NCI-H774 (cell line): ENCODE measurements around the gene SLMAP.

Source experiments
- DNase-seq: peaks from one replicate; lab custom pipeline; 2025; lab: John Stamatoyannopoulos, UW

SLMAP gene, protein sequence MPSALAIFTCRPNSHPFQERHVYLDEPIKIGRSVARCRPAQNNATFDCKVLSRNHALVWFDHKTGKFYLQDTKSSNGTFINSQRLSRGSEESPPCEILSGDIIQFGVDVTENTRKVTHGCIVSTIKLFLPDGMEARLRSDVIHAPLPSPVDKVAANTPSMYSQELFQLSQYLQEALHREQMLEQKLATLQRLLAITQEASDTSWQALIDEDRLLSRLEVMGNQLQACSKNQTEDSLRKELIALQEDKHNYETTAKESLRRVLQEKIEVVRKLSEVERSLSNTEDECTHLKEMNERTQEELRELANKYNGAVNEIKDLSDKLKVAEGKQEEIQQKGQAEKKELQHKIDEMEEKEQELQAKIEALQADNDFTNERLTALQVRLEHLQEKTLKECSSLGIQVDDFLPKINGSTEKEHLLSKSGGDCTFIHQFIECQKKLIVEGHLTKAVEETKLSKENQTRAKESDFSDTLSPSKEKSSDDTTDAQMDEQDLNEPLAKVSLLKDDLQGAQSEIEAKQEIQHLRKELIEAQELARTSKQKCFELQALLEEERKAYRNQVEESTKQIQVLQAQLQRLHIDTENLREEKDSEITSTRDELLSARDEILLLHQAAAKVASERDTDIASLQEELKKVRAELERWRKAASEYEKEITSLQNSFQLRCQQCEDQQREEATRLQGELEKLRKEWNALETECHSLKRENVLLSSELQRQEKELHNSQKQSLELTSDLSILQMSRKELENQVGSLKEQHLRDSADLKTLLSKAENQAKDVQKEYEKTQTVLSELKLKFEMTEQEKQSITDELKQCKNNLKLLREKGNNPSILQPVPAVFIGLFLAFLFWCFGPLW

GRCh38 chr3:57755741-57756527 lies at the start of gene SLMAP:
Gene SLMAP, plus strand, starts transcription at chr3:57756309. Its CDS starts 1,343 bp downstream, at chr3:57757652.
- peak; percentile 89 for DNase-seq

DNA sequence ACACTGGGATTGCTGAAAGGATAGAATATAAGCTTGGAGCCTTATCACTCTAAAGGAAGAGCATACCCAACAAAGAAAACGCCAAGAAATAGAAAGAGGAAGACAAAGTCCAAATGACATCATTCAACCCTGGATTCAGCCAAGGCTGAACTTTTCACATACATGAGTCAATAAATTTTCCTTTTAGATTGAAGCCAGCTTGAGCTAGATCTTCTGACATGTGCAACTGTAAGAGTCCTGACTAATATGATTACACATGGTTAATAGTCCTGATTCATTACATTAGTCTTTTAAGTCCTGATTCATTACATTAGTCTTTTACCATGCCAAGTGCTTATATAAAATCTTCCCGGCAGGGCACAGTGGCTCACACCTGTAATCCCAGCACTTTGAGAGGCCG lies 49.6 kb upstream of the SLMAP start:
- no peak for DNase-seq

DNA sequence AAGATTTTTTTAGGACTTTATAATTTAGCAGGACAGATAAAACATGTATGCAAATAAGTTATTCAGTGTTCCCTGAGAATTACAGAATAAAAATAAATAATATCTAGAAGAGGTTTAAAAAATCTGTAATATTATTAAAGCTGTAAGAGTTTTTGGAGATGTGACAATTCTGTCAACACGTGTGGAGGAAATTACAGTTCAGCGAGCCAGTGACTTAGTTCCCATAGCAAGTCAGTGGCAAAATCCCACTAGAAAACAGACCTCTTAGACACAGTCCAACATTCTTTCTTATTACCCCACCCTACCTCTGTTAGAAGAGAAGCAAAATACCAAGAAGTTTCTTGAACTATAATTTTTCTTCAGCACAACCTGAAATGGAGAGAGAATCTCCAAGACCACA lies 47.1 kb upstream of the SLMAP start:
- no peak for DNase-seq

GRCh38 chr3:57709559-57709958 lies 46.5 kb upstream of the SLMAP start:
- no peak for DNase-seq

- no peak for DNase-seq
These were observed 40.4 kb upstream of the SLMAP start for GRCh38 chr3:57715686-57716085.

DNA sequence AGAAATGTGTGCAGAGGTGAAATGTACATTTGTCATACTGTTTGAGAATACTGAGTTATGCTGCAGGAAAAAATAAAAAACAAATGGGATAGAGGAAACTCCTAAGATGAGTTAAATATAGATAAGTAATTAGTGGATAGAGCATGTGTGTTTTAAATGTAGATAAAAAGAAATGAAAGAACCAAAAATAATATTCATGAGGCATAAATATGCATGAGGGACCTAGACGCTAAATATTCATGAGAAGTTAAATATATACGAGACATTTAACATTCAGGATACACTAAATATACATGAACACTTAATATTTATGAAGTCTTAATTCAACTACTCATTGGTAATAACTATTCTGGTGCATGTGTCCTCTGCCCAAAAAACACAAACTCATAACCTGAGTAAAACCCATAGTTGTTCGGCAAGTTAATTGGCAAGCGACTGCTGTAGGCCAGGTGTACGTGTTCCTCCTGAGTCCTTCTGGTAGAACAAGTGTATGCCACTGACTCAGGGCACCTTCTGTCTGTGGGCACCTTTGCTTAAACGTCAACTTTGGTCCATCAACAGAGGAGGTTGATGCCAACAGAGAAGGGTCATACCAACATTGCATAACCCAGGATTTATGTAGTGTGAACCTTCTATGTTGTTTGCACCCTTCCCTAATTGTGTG lies 38.8 kb upstream of the SLMAP start:
- DNase-seq = no peak

- DNase-seq = no peak
These were observed 38.0 kb upstream of the SLMAP start for GRCh38 chr3:57718118-57718517.

DNA sequence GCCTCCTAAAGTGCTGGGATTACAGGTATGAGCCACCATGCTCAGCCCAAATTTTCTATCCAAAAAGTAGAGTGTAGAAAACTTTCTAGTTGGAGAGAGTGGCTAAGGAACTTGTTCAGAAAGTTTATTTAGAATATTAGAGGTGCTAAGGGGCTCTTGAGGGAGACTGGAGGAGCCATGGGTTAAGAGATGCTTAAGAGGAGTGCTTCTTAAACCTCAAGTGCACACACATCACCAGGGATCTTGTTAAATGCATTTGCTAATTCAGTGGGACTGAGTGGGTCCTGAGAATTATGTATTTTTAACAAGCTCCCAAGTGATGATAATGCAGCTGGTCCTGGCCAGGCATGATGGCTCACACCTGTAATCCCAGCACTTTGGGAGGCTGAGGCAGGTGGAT lies 29.7 kb upstream of the SLMAP start:
- DNase-seq = no peak

GRCh38 chr3:57727106-57727505 lies 29.0 kb upstream of the SLMAP start:
- no peak for DNase-seq

DNA sequence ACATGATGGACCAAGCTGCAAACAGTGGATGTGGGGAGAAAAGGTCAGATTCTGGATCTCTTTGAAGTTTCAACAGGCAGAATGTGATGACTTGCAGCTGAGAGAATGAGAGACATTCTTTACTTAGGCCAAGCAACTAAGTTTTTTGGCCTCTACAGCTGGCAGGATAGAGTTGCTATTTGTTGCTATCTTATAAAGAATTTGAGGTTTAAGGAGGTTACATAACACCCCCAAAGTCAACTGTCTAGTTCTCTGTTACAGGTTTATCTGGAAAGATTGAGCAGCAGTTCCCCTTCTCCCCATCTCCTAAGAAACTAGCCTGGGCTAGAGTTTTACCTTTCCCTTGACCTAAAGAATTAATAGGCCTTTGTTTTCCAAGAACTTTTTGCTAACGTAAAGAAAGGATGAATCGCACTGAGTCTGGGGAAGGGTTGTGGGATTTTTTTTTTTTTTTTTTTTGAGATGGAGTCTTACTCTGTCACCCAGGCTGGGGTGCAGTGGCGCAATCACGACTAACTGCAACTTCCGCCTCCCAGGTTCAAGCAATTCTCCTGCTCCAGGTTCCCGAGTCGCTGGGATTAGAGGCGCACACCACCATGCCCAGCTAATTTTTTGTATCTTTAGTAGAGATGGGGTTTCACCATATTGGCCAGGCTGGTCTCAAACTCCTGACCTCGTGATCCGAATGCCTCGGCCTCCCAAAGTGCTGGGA lies 26.6 kb upstream of the SLMAP start:
- DNase-seq = no peak

GRCh38 chr3:57730682-57731081 lies 25.4 kb upstream of the SLMAP start:
- no peak for DNase-seq

DNA sequence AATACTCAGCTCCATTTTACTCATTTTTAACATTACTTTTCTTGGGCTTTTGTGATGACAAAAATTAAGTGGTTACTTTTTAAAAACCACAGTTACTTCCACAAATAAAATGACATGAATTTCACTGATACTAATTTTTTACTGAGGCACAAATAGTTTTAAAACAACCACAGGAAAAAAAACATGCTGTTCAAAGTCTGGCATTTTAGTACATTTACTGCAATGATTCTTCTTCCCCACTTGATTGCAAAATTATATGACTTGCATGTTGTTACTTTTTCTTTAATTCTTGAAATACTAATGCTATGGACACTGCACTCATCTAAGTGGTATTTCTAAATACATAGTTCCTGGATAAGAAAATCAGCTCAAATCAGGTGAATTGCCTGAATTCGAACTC lies 24.8 kb upstream of the SLMAP start:
- no peak for DNase-seq

- DNase-seq = no peak
These were observed 22.3 kb upstream of the SLMAP start for GRCh38 chr3:57733790-57734189.

DNA sequence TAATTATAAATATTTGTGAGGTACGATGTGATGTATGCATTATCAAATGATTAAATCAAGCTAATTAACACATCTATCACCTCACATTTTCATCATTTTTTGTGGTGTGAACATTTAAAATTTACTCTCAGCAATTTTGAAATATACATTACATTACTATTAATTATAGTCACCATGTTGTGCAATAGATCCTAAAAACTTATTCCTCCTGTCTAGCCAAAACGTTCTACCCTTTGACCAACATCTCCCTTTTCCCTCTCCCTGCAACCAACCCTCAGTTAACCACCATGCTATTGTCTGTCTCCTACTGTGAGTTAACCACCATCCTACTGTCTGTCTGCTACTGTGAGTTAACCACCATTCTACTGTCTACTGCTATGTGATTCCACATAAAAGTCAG lies 20.7 kb upstream of the SLMAP start:
- no peak for DNase-seq

- DNase-seq = no peak
These were observed 18.3 kb upstream of the SLMAP start for GRCh38 chr3:57737840-57738239.

GRCh38 chr3:57738391-57738790 lies 17.7 kb upstream of the SLMAP start:
- no peak for DNase-seq

- no peak for DNase-seq
These were observed 16.1 kb upstream of the SLMAP start for GRCh38 chr3:57740027-57740426.

DNA sequence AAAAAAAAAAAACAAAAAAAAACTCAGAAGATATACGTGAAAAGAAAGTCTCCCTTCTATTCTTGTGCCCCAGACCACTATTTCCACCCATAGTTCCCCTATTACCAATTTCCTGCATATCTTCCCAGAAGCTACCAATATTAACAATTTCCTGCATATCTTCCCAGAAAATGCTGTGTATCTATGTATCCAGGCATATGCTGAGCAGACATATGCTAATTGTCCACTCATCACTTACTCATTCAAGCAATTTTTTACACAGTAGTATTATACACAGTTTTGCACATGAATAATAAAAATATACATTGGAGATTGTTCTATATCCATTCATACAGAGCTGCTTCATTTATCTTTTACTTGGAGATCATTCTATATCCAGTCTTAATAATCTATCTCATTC lies 12.6 kb upstream of the SLMAP start:
- no peak for DNase-seq

DNA sequence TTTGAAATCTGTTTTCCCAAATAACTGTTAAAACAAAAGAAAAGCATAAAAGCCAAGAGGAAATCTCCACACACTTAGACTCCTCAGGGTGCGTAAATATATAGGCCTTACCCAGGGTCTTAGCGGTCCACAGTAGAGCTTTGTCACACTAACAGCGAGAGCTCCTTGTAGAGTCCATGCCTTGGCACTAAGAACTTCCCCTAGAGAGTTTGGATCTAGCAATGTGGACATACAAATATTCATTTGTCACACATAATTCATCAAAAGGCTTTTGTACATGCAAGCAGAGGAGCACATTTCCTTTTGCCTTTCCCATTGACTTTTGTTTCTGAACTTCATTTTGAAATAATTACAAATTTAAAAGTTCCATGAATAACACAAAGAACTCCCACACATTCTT lies 11.0 kb upstream of the SLMAP start:
- DNase-seq = no peak

- no peak for DNase-seq
These were observed 9.7 kb upstream of the SLMAP start for GRCh38 chr3:57746156-57747010.
